Right ventricle myocardium inferior (tissue), 1 donor: ENCODE data around the gene DOP1B. TPM values are rescaled to one million over a fixed set of nuclear protein-coding genes. Genes with fewer than 3 reads are reported as not detected.

Experiments
- ATAC-seq: fragments of 200-7000 bp; cut with Tn5 transposase; one replicate; pipeline ENCODE4 v1.9.1; 2020; ENCODE audit warnings: mild to moderate bottlenecking, moderate library complexity
- DNase-seq: peaks from one replicate; pipeline ENCODE4 v3.0.0; 2021; ENCODE audit errors: missing footprints
- intact Hi-C: fragments of 100-400 bp; cut with DNase I; formaldehyde crosslinking; loops from one replicate; pipeline ENCODE4 v1.11.0; 2022
- long read RNA-seq: library from polyadenylated mRNA; unstranded; transcript quantifications from one replicate; pipeline ENCODE4 v2.0.0, GENCODE V29; 2021
- total RNA-seq: library from RNA; stranded (reverse); fragmentation: NEBNext Ultra II Directional; extraction: Animal tissue kit (Norgen Biotek cat#: 25700); gene quantifications from one replicate; pipeline ENCODE4 v1.2.1, GENCODE V29; 2021
- donor health status: DM: no; HTN: yes; CAD: no; lungs with severe emphysema.

Gene DOP1B, protein sequence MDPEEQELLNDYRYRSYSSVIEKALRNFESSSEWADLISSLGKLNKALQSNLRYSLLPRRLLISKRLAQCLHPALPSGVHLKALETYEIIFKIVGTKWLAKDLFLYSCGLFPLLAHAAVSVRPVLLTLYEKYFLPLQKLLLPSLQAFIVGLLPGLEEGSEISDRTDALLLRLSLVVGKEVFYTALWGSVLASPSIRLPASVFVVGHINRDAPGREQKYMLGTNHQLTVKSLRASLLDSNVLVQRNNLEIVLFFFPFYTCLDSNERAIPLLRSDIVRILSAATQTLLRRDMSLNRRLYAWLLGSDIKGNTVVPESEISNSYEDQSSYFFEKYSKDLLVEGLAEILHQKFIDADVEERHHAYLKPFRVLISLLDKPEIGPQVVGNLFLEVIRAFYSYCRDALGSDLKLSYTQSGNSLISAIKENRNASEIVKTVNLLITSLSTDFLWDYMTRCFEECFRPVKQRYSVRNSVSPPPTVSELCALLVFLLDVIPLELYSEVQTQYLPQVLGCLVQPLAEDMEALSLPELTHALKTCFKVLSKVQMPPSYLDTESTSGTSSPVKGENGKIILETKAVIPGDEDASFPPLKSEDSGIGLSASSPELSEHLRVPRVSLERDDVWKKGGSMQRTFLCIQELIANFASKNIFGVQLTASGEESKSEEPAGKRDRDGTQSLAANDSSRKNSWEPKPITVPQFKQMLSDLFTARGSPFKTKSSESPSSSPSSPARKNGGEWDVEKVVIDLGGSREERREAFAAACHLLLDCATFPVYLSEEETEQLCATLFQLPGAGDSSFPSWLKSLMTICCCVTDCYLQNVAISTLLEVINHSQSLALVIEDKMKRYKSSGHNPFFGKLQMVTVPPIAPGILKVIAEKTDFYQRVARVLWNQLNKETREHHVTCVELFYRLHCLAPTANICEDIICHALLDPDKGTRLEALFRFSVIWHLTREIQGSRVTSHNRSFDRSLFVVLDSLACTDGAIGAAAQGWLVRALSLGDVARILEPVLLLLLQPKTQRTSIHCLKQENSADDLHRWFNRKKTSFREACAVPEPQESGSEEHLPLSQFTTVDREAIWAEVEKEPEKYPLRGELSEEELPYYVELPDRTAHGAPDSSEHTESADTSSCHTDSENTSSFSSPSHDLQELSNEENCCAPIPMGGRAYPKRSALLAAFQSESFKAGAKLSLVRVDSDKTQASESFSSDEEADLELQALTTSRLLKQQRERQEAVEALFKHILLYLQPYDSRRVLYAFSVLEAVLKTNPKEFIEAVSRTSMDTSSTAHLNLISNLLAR (N-terminal part only)
- total RNA-seq = 17.9 TPM
- long read RNA-seq, partial matches to known transcripts = 3 of 3 reads
- long read RNA-seq, other reads (novel, unspliced or antisense) = 0 of 3 reads

DNA sequence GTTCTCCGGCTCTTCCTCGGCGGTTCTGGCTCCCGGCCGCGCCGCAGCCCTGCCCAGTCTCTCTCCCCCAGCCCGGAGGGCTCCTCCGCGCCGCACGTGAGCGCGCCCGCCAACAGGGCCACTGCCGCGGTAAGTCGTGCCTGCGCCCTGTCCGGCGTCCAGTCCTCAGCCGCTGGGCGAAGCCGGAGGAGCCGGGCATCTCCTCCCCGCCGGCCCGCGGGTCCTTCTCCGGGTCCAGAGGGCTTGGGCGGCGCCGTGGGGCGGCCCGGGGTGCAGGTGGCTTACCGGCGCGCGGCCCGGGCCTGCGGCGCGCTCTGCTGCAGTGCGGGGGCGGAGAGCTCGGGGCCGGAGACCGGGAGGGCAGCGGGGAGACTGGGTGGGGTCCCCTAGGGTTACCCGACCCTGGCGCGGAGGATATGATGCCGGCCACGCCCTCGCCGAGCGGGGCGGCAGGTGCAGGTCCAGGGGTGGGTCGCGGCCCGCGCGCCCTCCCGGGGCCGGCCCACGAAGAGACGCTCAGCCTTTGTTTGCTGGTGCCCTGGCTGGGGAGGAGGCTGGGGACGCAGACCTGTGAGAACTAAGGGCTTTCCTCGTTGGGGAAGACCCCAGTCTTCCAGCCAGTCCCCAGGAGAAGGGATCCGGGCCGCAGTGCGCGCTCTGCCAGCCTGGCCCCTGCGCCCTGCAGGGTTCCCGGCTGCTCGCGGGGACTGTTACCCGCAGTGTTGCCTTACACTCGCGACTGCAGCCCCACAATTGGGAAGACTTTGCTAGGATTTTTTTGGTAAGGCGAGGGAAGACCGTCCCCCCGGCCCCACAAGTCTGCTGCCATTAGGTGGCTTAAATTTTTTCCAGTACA, at the start of gene DOP1B:
Gene DOP1B (plus strand): TSS at position 10 of the 856 bp plus-strand sequence. CDS start 7,910 bp downstream, outside the sequence.
- intact Hi-C loops = loop anchor here (2.0 kb wide), 1 partner anchor 32 kb away; no protein-coding TSS in a partner anchor
- DNase-seq (peak; percentile 76), ATAC-seq (no peak)

DNA sequence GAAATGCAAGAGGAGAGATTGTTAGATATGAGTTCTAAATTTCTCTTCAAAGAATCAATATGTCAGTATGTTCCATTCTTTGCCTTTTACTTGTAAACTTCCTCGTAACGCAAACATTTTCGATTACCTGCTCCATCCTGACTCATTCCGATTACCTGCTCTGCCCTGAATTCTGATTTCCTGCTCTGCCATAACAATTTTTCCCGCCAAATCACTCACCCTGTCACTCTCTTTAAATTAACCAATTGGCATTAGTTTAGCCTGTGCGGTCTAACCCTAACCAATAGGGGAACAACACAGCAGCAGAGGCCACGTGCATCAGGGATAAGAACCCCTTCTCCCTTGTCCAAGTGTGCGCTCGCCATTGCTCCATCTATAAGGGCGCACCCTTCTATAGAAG, 46.8 kb upstream of the DOP1B start:
- DNase-seq (no peak), ATAC-seq (no peak)
- intact Hi-C loops = loop anchor here (5.0 kb wide), 1 partner anchor 48 kb away; the partner anchor contains the start of gene SETD4

DNA sequence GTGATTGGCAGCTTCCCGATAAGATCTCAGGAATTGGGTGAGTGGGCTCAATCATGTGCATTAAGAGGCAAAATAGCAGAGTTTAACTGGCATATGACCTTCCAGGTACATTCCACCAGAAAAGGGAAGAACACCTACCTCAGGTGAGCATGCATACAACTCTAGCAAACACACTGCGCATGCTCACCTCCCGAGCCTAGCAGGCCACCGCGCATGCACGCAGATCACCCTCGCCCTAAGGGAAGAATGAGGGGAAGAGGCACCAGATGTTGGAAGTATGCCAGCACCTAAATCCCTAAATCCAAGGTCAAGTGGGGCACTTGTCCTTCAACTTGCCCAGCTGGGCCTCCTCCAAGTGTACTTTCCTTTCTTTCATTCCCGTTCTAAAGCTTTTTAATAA, 45.4 kb upstream of the DOP1B start:
- ATAC-seq = no peak
- intact Hi-C loops = loop anchor here (5.0 kb wide), 1 partner anchor 49 kb away; the partner anchor contains the start of gene SETD4

DNA sequence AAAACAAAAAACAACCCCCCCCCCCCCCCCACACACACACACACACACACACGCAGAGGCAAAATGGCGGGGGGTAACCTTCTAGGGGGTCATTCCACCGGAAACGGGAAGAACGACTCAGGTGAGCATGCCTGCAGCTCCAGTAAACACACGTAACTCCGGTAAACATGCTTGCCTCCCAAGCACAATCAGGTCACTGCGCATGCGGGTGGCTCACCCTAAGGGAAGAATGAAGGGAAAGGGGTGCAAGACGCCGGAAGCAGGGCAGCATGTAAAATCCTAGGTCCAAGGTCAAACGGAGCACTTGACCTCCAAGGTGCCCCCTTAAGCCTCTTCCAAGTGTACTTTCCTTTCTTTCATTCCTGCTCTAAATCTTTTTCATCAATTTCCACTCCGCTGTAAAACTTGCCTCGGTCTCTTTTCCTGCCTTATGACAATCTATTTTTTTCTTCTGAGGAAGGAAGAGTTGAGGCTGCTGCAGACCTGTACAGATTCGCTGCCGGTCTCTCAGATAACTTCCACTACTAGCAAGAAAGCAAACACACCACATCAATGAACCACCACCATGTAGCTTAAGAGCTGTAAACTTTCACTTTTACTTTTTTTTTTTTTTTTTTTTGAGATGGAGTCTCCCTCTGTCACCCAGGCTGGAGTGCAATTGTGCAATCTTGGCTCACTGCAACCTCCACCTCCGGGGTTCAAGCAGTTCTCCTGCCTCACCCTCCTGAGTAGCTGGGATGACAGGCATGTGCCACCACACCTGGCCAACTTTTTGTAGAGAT, 42.8 kb upstream of the DOP1B start:
- ATAC-seq (no peak), DNase-seq (no peak)
- intact Hi-C loops = loop anchor here (5.0 kb wide), 1 partner anchor 52 kb away; the partner anchor contains the start of gene SETD4

More for the DNA sequence above, 45.4 kb upstream of the DOP1B start:
- no peak for DNase-seq

DNA sequence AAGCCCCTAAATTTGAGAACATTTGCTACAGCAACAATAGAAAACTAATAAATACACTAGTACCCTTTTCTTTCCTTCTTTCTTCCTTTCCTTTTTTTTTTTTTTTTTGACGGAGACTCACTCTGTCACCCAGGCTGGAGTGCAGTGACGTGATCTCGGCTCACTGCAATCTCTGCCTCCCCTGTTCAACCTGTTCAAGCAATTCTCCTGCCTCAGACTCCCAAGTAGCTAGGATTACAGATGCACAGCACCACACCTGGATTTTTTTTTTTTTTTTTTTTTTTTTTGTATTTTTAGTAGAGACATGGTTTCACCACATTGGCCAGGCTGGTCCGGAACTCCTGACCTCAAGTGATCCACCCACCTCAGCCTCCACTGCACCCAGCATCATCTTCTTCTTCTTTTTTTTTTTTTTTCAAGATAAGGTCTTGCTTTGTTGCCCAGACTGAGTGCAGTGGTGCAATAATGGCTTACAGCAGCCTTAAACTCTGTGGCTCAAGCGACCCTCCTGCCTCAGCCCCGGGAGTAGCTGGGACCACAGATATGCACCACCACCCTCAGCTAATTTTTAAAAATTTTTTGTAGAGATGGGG, 41.4 kb upstream of the DOP1B start:
- ATAC-seq = no peak
- DNase-seq = no peak
- intact Hi-C loops = no loop called here

DNA sequence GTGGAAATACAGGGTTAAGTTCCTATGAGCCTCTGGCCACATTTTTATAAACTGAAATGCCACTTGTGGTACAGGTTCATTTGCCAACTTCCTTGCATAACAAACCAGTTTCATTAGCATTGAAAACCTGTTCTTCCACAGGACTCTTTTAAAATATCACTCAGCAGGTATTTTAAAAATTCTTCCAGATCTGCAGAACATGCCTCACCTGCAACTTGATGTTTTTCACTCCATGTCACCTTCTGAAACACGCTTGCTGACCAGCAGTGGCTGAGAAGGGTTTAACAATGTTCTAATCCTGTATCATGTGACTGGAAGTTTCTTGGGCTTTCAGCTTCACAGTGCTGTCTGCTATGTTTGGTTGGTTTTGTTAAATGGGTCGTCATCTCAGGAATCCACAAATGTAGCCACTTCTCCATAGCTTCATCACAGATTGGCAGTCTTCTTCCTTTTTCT, 39.3 kb upstream of the DOP1B start:
- intact Hi-C loops = no loop called here
- ATAC-seq (no peak), DNase-seq (no peak)

DNA sequence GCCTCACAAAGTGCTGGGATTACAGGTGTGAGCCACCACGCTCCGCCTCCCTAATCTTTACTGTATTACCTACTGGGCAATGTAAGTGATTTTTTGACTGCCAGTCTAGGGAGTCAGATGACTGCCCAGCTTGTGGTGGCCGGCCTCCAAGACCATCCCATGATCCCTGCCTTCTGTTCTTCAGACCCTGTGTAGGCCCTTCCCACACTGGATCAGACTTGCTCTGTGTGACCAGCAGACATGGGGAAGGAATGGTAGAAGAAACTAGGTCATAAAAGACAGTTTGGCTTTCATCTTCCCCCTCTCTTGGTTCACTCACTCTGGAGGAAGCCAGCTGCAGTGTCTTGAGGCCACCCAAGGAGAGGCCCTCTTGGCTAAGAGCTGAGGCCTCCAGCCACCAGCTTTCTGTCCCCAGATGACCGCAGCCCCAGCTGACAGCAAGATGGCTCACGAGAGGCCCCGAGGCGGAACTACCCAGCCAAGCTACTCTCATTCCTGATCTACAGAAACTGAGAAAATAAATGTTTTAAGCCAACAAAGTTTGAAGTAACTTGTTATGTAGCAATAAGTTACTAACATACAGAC, 36.2 kb upstream of the DOP1B start:
- DNase-seq = no peak
- ATAC-seq = peak; percentile 86
- intact Hi-C loops = no loop called here

DNA sequence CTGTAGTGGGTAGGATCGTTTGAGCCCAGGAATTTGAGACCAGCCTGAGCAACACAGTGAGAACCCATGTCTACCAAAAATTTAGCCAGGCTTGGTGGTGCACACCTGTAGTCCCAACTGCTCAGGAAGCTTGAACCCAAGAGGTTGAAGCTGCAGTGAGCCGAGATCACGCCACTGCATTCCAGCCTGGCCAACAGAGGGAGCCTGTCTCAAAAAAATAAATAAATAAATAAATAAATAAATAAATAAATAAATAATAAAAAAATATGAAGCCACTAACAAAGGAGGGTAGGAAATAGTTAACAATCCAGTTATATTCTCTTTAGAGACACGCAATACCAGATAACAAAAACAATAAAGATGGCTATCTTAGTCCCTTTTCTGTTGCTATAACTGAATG, 33.6 kb upstream of the DOP1B start:
- ATAC-seq (no peak), DNase-seq (no peak)
- intact Hi-C loops = no loop called here

DNA sequence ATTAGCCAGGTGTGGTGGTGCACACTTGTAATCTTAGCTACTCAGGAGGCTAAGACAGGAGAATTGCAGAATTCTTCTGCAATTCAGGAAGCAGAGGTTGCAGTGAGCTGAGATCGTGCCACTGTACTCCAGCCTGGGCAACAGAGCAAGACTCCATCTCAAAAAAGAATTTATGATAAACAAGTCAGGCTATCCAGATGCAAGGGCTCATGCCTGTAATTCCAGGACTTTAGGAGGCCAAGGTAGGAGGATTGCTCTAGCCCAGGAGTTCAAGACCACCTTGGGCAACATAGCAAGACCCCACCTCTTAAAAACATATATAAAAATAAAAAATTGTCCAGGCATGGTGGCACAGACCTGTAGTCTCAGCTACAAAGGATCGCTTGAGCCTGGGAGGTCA, 32.2 kb upstream of the DOP1B start:
- DNase-seq (no peak), ATAC-seq (no peak)
- intact Hi-C loops = no loop called here

DNA sequence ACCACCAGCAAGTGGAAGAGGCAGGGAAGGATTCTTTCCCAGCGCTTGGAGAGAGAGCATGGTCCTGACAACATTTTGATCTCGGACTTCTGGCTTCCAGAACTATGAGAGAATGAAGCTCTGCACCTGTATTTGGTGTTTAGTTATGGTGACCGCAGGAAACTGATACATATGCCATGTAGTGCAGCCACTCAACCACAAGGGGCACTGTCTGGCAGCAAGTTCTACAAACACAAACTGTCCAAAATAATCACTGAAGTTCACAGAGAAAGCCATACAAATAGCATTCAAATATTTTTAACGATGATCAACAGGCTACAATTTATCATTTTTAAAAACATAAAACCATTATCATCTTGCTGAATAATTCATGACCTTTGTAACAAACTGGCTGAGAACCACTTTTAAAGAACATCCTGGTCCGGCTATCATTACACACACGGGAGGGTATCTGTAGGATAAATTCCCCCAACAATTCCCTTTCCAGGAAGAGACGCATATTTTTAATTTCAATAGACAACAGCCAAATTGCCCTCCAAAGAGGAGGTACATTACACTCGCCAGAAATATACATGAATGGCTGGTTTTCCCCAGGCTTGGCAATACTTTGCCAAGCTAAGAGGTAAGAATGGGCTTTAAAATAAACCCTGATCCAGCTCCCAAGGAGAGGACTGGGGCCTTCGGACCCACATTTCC, 31.0 kb upstream of the DOP1B start:
- intact Hi-C loops = no loop called here
- no peak for DNase-seq
- ATAC-seq = no peak

DNA sequence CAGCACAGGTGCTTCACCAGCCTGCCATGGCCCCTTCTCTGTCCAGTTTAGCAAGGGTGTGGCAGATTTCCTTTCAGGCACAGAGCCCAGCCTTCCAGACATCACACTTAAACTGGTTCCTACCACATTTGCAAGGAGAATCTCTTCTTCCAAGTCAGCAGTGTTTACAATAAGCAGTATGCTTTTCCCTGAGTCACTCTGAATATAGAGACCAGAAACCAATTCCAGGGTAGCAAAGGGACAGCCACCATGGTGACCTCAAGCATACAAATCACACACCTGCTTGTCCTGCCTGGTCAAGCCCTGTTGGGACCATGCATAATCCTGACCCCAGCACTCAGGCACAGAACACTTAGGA, 30.4 kb upstream of the DOP1B start:
- intact Hi-C loops = no loop called here
- no peak for DNase-seq
- no peak for ATAC-seq

DNA sequence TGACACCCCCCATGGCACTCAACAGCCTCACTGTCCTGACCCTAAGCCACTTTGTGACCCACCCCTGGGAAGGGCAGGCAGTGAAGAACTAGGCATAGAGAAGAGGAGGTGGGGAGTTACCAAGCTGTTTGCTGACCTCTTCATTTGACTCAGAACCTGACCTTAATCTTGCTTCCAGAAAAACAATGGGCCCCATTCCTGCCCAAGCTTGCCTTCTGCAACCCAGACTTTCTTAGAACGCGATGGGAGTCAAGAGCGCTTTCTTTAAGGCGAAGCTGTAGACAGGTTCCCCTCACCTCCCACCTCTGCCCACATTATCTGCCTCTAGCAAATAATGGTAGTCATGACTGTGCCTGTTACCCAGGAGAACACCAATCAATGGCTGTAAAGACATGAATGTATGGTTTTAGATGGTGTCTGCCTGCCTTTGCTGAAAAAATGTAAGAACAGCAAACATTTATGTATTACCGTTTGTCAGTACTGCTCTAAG, 30.0 kb upstream of the DOP1B start:
- intact Hi-C loops = no loop called here
- ATAC-seq (no peak), DNase-seq (no peak)

DNA sequence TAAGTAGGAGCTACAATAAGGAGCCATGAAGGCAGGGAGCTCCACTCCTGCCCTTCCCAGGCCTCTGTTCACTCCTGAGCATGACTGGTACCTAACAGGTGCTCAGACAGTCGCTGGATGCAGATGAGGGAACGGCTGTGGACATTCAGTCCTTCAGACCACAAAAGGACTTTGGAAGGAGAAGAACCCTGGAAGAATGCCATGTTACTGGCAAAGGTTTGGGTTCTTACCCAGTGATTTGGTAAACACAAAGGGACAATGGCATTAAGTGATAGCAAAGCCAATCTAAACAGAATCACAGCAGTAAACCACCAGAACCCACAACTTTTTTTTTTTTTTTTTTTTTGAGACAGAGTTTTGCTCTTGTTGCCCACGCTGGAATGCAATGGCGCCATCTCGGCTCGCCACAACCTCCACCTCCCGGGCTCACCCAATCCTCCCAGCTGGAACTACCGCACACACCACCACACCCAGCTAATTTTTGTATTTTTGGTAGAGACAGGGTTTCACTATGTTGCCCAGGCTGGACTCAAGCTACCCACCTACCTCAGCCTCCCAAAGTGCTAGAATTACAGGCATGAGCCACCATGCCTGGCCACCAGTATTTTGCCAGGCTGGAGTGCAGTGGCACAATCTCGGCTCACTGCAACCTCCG, 29.2 kb upstream of the DOP1B start:
- no peak for DNase-seq
- intact Hi-C loops = no loop called here
- no peak for ATAC-seq

DNA sequence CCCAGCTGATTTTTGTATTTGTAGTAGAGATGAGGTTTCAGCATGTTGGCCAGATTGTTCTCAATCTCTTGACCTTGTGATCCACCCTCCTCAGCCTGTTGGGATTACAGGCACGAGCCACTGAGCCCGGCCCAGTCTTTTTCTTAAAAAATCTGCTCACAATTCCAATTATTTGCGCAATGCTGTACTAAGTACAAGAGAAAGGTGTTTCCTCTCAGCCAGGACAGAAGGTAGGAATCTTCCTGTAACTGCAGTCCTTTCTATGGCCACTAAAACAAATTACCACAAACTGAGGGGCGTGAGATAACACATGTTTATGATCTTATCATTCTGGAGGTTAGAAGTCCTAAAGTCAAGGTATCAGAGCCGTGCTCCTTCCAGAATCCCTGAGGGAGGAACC, 28.6 kb upstream of the DOP1B start:
- DNase-seq = no peak
- intact Hi-C loops = no loop called here

DNA sequence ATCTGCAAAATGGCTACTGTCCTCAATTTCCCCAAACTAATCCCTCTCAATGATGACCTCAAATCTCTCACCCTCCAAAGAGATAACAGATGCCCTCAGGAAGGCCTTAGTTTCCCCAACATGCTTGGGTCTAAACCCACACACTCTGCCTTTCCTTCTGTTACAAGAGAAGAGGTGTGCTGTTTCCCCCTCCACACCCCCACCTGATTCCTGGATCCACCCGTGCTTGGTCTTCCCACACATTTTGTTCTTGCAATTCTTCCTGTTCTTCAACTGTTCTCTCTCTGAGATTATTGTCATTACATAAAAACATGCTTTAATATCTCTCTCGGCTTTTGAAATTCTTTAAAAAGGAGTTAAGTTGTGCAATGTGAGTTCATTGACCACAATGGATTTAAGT, 27.4 kb upstream of the DOP1B start:
- intact Hi-C loops = no loop called here
- no peak for DNase-seq
- no peak for ATAC-seq

More for the DNA sequence above, 28.6 kb upstream of the DOP1B start:
- ATAC-seq = no peak
